SK-N-SH treated with all-trans-retinoic acid at 6 μM for 48 hours (cell line): ENCODE data around the gene CCL22.

Experiments
- ARNTL ChIP-seq: fragments of 450-650 bp; formaldehyde crosslinking; IDR thresholded peaks from 2 replicates; pipeline ENCODE4 v1.5.0; 2020; ENCODE audit warnings: low read depth, mild to moderate bottlenecking, moderate library complexity, borderline replicate concordance
- BACH2 ChIP-seq: fragments of 250-450 bp; sonication (Bioruptor Pico); IDR thresholded peaks from 2 replicates; pipeline ENCODE4 v1.9.0; 2021; ENCODE audit warnings: mild to moderate bottlenecking, borderline replicate concordance
- CREB5 ChIP-seq: fragments of 250-450 bp; sonication (Bioruptor Pico); IDR thresholded peaks from 2 replicates; pipeline ENCODE4 v1.5.1; 2020; ENCODE audit warnings: low read depth, mild to moderate bottlenecking, moderate library complexity
- ESRRG ChIP-seq: fragments of 250-450 bp; sonication (Bioruptor Pico); IDR thresholded peaks from 2 replicates; pipeline ENCODE4 v1.6.1; 2021; ENCODE audit warnings: mild to moderate bottlenecking
- ISL1 ChIP-seq: fragments of 250-450 bp; sonication (Bioruptor Pico); IDR thresholded peaks from 2 replicates; pipeline ENCODE4 v2.1.2; 2022; ENCODE audit warnings: mild to moderate bottlenecking, moderate library complexity
- PPARA ChIP-seq: fragments of 250-450 bp; sonication (Bioruptor Pico); IDR thresholded peaks from 2 replicates; pipeline ENCODE4 v1.5.0; 2020; ENCODE audit warnings: mild to moderate bottlenecking, borderline replicate concordance
- RARB ChIP-seq: fragments of 250-450 bp; sonication (Bioruptor Pico); IDR thresholded peaks from 2 replicates; pipeline ENCODE4 v1.8.0; 2021; ENCODE audit warnings: mild to moderate bottlenecking, moderate library complexity
- TCF4 ChIP-seq: fragments of 250-450 bp; sonication (Bioruptor Pico); IDR thresholded peaks from 2 replicates; pipeline ENCODE4 v1.8.0; 2021; ENCODE audit warnings: mild to moderate bottlenecking, moderate library complexity, borderline replicate concordance
- TOX ChIP-seq: fragments of 250-450 bp; sonication (Bioruptor Pico); IDR thresholded peaks from 2 replicates; pipeline ENCODE4 v1.8.0; 2021; ENCODE audit warnings: mild to moderate bottlenecking, moderate library complexity, borderline replicate concordance
- TSHZ2 ChIP-seq: fragments of 250-450 bp; sonication (Bioruptor Pico); IDR thresholded peaks from 2 replicates; pipeline ENCODE4 v1.5.0; 2020; ENCODE audit warnings: mild to moderate bottlenecking, moderate library complexity
- ZFP3 ChIP-seq: fragments of 250-450 bp; sonication (Bioruptor Pico); IDR thresholded peaks from 2 replicates; pipeline ENCODE4 v1.5.0; 2020; ENCODE audit warnings: mild to moderate bottlenecking, moderate library complexity
- ZFP30 ChIP-seq: fragments of 450-650 bp; formaldehyde crosslinking; IDR thresholded peaks from 2 replicates; pipeline ENCODE4 v1.5.0; 2022; ENCODE audit warnings: mild to moderate bottlenecking, moderate library complexity
- ZNF8 ChIP-seq: fragments of 450-650 bp; formaldehyde crosslinking; IDR thresholded peaks from 2 replicates; pipeline ENCODE4 v1.5.0; 2020; ENCODE audit warnings: mild to moderate bottlenecking, moderate library complexity

DNA sequence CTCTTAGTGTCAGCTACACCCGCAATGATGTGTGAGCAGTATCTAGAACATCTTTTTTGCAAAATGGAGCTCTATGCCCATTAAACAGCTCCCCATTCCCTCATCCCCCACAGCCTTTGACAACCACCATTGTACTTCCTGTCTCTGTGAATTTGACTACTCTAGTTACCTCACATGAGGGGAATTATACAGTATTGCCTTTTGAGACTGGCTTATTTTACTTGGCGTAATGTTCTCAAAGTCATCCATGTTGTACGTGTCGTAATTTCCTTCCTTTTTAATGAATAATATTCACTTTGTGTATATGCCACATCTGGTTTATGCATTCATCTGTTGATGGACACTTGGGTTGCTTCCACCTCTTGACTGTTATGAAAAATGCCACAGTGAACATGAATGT is 23.2 kb upstream of the CCL22 start:
- no peak for TF ChIP-seq CREB5 (CRISPR knock-in tag)
- no peak for TF ChIP-seq TCF4 (CRISPR knock-in tag)
- TF ChIP-seq ARNTL (CRISPR knock-in tag): no peak
- TF ChIP-seq ISL1 (CRISPR knock-in tag): no peak
- no peak for TF ChIP-seq ESRRG (CRISPR knock-in tag)
- TF ChIP-seq PPARA: no peak
- no peak for TF ChIP-seq ZFP3 (CRISPR knock-in tag)
- no peak for TF ChIP-seq ZFP30
- no peak for TF ChIP-seq TSHZ2
- TF ChIP-seq TOX (CRISPR knock-in tag): no peak
- no peak for TF ChIP-seq BACH2 (CRISPR knock-in tag)
- TF ChIP-seq ZNF8 (CRISPR knock-in tag): no peak
- no peak for TF ChIP-seq RARB (CRISPR knock-in tag)
